GM20000 (cell line): ENCODE measurements around the gene THEMIS2.

Source experiments
- DNase-seq: peaks from one replicate; pipeline ENCODE4 v3.0.0; 2012; ENCODE audit warnings: low spot score
- TF ChIP-seq, protein P1 (sequence below): IDR thresholded peaks from 2 replicates; pipeline ENCODE4 v1.5.1; 2012; ENCODE audit warnings: mild to moderate bottlenecking, control low read depth; ENCODE audit errors: extremely low read depth, missing control alignments

The THEMIS2 gene

DNA sequence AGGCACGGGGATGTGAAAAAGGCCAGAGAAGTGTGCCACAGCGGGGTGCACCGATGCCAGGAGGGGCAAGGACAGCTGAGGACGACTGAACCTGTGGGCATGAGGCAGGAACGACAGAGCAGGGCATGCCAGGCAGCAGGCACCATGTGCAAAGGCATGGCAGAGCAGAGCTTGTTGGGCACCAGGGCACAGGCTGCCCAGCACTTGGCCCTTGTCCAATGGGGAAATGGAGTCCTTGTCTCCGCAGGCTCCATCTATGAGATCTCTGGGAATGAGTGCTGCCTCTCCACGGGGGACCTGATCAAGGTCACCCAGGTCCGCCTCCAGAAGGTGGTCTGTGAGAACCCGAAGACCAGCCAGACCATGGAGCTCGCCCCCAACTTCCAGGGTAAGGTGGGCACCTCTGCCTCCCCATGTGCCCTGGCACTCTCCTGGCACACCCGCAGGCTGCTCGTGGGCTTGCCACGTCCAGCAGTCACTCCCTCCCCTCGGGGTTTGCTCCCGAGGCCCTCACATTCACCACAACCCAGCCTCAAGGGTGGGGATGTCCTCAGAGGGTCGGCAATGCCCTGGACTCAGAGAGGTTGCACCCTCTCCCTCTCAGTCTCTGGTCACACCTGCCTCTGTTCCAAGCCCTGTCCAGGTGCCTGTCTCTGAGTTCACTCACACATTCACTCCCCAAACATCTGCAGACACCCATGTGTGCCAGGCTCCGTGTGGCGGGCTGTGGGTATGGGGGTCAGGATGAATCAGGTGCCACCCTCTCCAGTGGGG, 4.2 kb downstream of the THEMIS2 start:
- TF ChIP-seq, protein P1, sequence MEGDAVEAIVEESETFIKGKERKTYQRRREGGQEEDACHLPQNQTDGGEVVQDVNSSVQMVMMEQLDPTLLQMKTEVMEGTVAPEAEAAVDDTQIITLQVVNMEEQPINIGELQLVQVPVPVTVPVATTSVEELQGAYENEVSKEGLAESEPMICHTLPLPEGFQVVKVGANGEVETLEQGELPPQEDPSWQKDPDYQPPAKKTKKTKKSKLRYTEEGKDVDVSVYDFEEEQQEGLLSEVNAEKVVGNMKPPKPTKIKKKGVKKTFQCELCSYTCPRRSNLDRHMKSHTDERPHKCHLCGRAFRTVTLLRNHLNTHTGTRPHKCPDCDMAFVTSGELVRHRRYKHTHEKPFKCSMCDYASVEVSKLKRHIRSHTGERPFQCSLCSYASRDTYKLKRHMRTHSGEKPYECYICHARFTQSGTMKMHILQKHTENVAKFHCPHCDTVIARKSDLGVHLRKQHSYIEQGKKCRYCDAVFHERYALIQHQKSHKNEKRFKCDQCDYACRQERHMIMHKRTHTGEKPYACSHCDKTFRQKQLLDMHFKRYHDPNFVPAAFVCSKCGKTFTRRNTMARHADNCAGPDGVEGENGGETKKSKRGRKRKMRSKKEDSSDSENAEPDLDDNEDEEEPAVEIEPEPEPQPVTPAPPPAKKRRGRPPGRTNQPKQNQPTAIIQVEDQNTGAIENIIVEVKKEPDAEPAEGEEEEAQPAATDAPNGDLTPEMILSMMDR: no peak
- no peak for DNase-seq

DNA sequence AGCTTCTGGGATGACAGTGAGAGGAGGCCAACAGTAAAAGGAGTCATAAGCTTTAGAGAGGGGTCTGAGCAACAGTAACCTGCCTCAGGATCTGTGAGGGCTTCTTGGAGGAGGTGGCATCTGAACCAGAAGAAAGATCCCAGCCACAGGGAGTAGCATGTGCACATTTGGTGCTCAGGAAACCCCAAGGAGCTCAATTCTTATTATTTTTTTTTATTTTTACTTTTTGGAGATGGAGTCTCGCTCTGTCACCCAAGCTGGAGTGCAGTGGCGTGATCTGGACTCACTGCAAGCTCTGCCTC, 4.7 kb downstream of the THEMIS2 start:
- TF ChIP-seq, protein P1: no peak
- no peak for DNase-seq

DNA sequence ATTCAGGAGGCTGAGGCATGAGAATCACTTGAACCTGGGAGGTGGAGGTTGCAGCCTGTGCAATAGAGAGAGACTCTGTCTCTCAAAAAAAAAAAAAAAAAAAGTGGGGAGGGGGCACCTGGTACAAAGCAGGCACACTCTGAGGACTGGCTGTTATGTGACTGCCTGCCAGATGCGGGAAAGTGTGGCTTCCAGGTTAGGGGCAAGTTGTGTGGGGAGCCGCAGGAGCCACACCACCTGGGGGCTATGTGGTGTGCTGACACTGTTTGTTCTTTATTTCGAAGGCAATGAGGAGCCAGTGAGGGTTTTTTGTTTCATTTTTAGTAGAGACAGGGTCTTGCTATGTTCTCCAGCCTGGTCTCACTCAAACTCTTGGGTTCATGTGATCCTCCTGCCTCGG, 5.7 kb downstream of the THEMIS2 start:
- TF ChIP-seq, protein P1: no peak
- DNase-seq: no peak

DNA sequence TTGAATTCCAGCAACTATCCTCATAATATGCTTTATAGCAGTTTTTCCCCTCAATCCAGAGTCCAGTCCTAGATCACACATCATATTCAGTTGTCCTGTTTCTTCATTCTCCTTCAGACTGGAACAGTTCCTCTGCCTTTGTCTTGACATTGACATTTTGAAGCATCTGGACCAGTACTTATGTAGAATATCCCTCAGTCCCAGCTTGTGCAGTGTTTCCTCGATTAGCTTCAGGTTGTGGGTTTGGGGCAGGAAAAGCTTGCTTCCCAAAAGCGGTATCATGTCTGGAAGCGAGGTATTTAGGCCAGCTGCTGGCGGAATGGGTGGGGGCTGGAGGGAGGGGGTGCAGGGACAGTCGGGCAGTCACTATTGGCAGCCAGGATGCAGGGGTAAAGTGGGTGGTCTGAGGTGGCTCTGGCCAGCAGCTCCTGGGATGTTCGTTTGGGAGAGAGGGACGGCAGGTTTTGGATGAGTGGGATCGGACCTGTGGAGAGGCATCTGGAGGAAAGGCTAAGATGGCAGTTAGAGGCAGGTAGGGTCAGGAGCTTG, 6.5 kb downstream of the THEMIS2 start:
- DNase-seq: no peak
- TF ChIP-seq, protein P1: no peak

DNA sequence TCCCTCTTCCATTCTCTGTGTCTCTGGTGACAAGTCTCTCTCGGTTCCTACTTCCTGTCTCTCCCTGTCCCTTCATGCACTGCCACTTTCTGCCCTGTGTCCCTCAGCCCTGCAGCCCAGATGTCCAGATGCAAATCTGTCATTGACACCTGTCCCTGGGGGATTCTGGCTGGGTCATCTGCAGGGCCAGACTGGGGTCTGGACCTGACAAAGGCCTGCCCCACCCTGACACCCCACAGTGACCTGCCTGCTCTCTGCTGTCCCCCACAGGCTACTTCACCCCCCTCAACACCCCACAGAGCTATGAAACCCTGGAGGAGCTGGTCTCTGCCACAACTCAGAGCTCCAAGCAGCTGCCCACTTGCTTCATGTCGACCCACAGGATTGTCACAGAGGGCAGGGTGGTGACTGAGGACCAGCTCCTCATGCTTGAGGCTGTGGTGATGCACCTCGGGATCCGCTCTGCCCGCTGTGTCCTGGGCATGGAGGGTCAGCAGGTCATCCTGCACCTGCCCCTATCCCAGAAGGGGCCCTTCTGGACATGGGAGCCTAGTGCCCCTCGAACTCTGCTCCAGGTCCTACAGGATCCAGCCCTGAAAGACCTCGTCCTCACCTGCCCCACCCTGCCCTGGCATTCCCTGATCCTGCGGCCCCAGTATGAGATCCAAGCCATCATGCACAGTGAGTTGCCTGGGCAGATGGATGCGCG, 7.2 kb downstream of the THEMIS2 start:
- no peak for DNase-seq
- TF ChIP-seq, protein P1: no peak

DNA sequence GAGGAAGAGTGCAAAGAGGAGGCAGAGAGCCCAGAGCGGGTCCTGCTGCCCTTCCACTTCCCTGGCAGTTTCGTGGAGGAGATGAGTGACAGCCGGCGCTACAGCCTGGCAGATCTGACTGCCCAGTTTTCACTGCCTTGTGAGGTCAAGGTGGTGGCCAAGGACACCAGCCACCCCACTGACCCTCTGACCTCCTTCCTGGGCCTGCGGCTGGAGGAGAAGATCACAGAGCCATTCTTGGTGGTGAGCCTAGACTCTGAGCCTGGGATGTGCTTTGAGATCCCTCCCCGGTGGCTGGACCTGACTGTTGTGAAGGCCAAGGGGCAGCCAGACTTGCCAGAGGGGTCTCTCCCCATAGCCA, 10.2 kb downstream of the THEMIS2 start:
- TF ChIP-seq, protein P1: no peak
- no peak for DNase-seq

DNA sequence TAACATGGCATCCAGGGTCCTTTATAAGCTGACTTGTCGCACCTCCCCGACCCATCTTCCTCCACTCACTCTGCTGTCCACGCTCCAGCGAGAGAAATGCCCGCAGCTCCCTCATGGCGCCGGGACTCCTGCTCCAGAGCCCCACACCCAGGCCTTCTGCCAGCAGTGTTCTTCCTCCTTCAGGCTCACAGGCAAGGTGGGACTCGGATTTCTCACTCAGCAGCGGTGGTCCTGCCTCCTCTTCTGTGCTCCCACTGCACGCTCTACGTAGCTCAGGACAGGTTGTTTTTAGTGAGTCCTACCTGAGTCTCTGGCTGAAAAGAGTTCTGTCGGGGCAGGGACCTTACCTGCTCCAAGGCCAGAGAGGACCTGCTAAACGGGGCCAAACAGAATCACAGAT, 11.2 kb downstream of the THEMIS2 start:
- no peak for DNase-seq
- TF ChIP-seq, protein P1: no peak
